Stimulated activated effector memory CD8-positive, alpha-beta T cell treated with anti-CD3 and anti-CD28 coated beads, Interleukin-12 subunit alpha, Interleukin-12 subunit beta, amount 100 ng/mL, for 72 hours (primary cell): Measurements from ENCODE around the gene GOLGA6L4.
"Not testable (repeated sequence)": the region's sequence is repeated elsewhere in the genome, so short reads cannot be mapped to it uniquely, and the experiment has no call there.

Experiments
- ATAC-seq: fragments of 150-1000 bp; cut with Tn5 transposase; 2 replicates; pipeline ENCODE4 v1.10.0; 2021
- DNase-seq, 2 donors: peaks; one replicate each; pipeline ENCODE4 v3.0.0; 2021 to 2022; ENCODE audit warnings: low spot score in 2 of 2
- H3K27ac Mint-ChIP-seq: one replicate; pipeline ENCODE4 v1.8.0; 2022; ENCODE audit warnings: mild to moderate bottlenecking, mixed read lengths
- H3K36me3 Mint-ChIP-seq: one replicate; pipeline ENCODE4 v1.8.0; 2022; ENCODE audit warnings: mild to moderate bottlenecking, mixed read lengths
- H3K4me1 Mint-ChIP-seq: one replicate; pipeline ENCODE4 v1.8.0; 2022; ENCODE audit warnings: mixed read lengths
- H3K4me3 Mint-ChIP-seq: one replicate; pipeline ENCODE4 v1.8.0; 2022; ENCODE audit warnings: mild to moderate bottlenecking, mixed read lengths
- H3K9me3 Mint-ChIP-seq: one replicate; pipeline ENCODE4 v1.8.0; 2022; ENCODE audit warnings: mixed read lengths

Gene GOLGA6L4

DNA sequence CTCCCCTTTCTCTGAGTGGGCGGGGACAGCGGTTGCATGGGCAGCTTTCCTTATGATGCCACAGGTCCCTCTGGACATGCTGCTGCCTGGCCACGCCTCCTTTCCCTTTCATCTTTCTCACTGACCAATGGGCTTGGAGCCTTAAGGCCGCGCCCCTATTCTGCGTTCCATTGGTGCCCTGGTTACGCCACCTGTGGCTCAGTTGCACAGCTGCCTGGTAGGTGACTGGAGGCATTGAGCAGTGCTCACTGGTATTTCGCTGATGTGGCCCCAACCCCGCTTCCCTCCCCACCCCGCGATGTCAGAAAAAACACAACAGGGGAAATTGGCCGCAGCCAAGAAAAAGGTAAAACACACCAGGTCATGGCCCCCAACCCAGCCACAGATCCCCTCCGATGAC is at the start of gene GOLGA6L4:
Gene GOLGA6L4 (plus strand): TSS at position 201 of the 400 bp plus-strand sequence. CDS start 62 bp downstream, at position 263.
- not testable (repeated sequence) for H3K4me1 Mint-ChIP-seq, H3K4me3 Mint-ChIP-seq, DNase-seq, ATAC-seq, H3K9me3 Mint-ChIP-seq, H3K27ac Mint-ChIP-seq, H3K36me3 Mint-ChIP-seq

DNA sequence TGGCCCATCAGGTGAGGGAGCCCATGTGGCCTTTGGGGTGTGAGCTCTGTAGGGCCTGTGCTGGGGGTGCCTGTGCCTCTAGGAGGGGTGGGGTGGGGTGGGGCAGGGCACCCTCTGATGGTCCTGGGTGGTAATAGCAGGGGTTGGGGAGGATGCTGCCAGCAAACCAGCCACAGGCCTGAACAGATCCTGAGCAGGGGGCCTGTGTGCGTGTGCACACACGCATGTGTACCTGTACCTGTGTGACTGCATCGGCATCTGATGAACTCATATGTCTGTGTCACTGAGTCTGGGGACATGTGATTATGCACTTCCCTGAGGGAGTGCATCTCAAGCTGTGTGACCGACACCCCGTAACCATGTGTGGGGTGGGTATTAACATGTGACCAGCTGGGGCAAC is 42.6 kb upstream of the GOLGA6L4 start:
- not testable (repeated sequence) for H3K4me3 Mint-ChIP-seq, DNase-seq, H3K9me3 Mint-ChIP-seq, H3K4me1 Mint-ChIP-seq, H3K36me3 Mint-ChIP-seq, H3K27ac Mint-ChIP-seq
- ATAC-seq, result peak; percentile 35

- H3K27ac Mint-ChIP-seq, H3K9me3 Mint-ChIP-seq: not testable (repeated sequence)
- peak; percentile 86 for ATAC-seq
Measured at GRCh38 chr15:84195603-84196002, 40.0 kb upstream of the GOLGA6L4 start.

GRCh38 chr15:84196530-84197188 is 38.9 kb upstream of the GOLGA6L4 start:
- not testable (repeated sequence) for H3K4me1 Mint-ChIP-seq, ATAC-seq, H3K4me3 Mint-ChIP-seq, DNase-seq, H3K36me3 Mint-ChIP-seq, H3K27ac Mint-ChIP-seq, H3K9me3 Mint-ChIP-seq

More at GRCh38 chr15:84195603-84196002, 40.0 kb upstream of the GOLGA6L4 start:
- not testable (repeated sequence) for H3K4me3 Mint-ChIP-seq, DNase-seq, H3K4me1 Mint-ChIP-seq, H3K36me3 Mint-ChIP-seq

DNA sequence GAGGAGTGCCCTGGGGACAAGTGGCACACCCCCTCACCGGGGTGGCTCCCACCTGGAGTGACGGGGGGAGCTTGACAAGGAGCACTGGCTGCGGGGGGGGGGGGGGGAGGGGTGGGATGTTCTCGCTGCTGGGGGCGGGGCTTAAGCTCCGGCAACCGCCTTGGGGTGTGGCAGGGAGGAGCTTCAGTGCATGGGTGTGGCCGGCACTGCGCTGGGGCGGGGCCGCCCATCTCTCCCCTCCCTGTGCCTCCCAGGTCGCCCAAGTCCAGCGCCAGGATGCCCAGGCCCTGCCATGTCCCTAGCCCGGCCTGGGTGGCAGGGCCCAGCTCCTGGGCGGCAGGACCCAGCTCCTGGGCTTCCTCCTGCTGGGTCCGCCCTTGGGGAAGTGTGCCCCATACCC is 35.7 kb upstream of the GOLGA6L4 start:
- not testable (repeated sequence) for H3K27ac Mint-ChIP-seq, DNase-seq

GRCh38 chr15:84246441-84246840 is 10.9 kb downstream of the GOLGA6L4 start:
- peak in 1 of 2 donors; percentile 40 for DNase-seq
- not testable (repeated sequence) for H3K9me3 Mint-ChIP-seq, H3K27ac Mint-ChIP-seq, H3K4me1 Mint-ChIP-seq, H3K4me3 Mint-ChIP-seq, ATAC-seq, H3K36me3 Mint-ChIP-seq

More for the DNA sequence above, 35.7 kb upstream of the GOLGA6L4 start:
- not testable (repeated sequence) for H3K4me3 Mint-ChIP-seq, H3K36me3 Mint-ChIP-seq, H3K9me3 Mint-ChIP-seq, ATAC-seq, H3K4me1 Mint-ChIP-seq
